Measurements from ENCODE around the gene CATSPERD. TPM values are rescaled to one million over a fixed set of nuclear protein-coding genes. Genes with fewer than 3 reads are reported as not detected.

The CATSPERD gene
- total RNA-seq, 1 experiment from 2014 or later: not detected

- no peak overlapping the region for H3K9ac ChIP-seq (ENCODE audit: extremely low read depth, insufficient read length, low read length)
- no peak overlapping the region for H3K23ac ChIP-seq (ENCODE audit: insufficient read length, low read depth, low read length)
- H2BK12ac ChIP-seq (ENCODE audit: insufficient read length, low read depth, low read length): no peak overlapping the region
- no peaks in the 10 kb centered on the region; the same call in 1 of the 2 replicates for H3K27me3 Mint-ChIP-seq (ENCODE audit: low read depth)
- no peaks in the 10 kb centered on the region for H3K79me1 ChIP-seq (ENCODE audit: insufficient read depth, low read depth, low read length, poor library complexity, severe bottlenecking)
- H2AK5ac ChIP-seq (ENCODE audit: insufficient read length, low read length): no peak overlapping the region
- no peak overlapping the region for H2BK120ac ChIP-seq (ENCODE audit: low read depth, low read length, poor library complexity, severe bottlenecking)
- H3K27me3 ChIP-seq (ENCODE audit: insufficient read depth, low read length): no peaks in the 10 kb centered on the region
- H3T11ph ChIP-seq (ENCODE audit: low read length): no peak overlapping the region
- H3K27ac ChIP-seq (ENCODE audit: insufficient read length, low read depth, low read length): no peak overlapping the region
- H3K27ac Mint-ChIP-seq: no peak overlapping the region
- WGBS (ENCODE audit: extremely low coverage, insufficient read length, low lambda C conversion rate): no CpG with 5 or more reads among the region's 16 CpGs
- H4K91ac ChIP-seq (ENCODE audit: insufficient read length, low read depth, low read length): no peak overlapping the region
- no peak overlapping the region for H4K5ac ChIP-seq (ENCODE audit: insufficient read length, low read depth, low read length)
- H2BK20ac ChIP-seq (ENCODE audit: low read depth, low read length, poor library complexity, severe bottlenecking): no peak overlapping the region
- H3K23me2 ChIP-seq (ENCODE audit: insufficient read length, low read depth, low read length, poor library complexity, severe bottlenecking): no peaks in the 10 kb centered on the region
- peaks cover 51 to 88% (median 70%) of the 10 kb centered on the region in 3 experiments for H3K36me3 Mint-ChIP-seq (ENCODE audit: insufficient read depth in 1 of 3, low read depth in 3 of 3)
- TF ChIP-seq CTCF (conservative IDR thresholded peaks at IDR 0.05): no peak
- H3K4ac ChIP-seq (ENCODE audit: low read depth, low read length): no peak overlapping the region
- no peak overlapping the region for H4K8ac ChIP-seq (replicated peaks; ENCODE audit: insufficient read length, low read depth, low read length)
- H3K9me3 ChIP-seq (ENCODE audit: control insufficient read depth, low read depth, low read length): no peaks in the 10 kb centered on the region
- no peak overlapping the region for H3K14ac ChIP-seq (ENCODE audit: insufficient read depth, low read length)
- no peaks in the 10 kb centered on the region for H3K79me2 ChIP-seq (ENCODE audit: insufficient read depth, low read length)
- no peak overlapping the region for H2BK5ac ChIP-seq (ENCODE audit: insufficient read length, low read length)
- H3K4me3 Mint-ChIP-seq: no peak overlapping the region
- no peak overlapping the region for H2BK15ac ChIP-seq (ENCODE audit: low read depth, low read length)
- H3K9me3 Mint-ChIP-seq: peaks cover 3 to 12% of the 10 kb centered on the region in 2 experiments; a peak in 3 of 5 replicates
- no peaks in the 10 kb centered on the region for H3K4me1 ChIP-seq (ENCODE audit: insufficient read depth, low read length)
- DNase-seq: no peak
- H3K56ac ChIP-seq (ENCODE audit: insufficient read length, low read depth, low read length): no peak overlapping the region
- H3K4me2 ChIP-seq (ENCODE audit: insufficient read depth, insufficient read length, low read length): no peak overlapping the region
- no peaks in the 10 kb centered on the region for H3K4me1 Mint-ChIP-seq
- H4K20me1 ChIP-seq (ENCODE audit: control insufficient read depth, insufficient read depth, insufficient read length): no peaks in the 10 kb centered on the region
- H2AFZ ChIP-seq (ENCODE audit: low read length): no peak overlapping the region
- no peak overlapping the region for H3K18ac ChIP-seq (ENCODE audit: insufficient read length, low read depth, low read length)
Measured at GRCh38 chr19:5705552-5705951, 14.9 kb upstream of the CATSPERD start.

Measured in H9 (cell line).